Measurements from ENCODE around the gene PTPRO.

DNA sequence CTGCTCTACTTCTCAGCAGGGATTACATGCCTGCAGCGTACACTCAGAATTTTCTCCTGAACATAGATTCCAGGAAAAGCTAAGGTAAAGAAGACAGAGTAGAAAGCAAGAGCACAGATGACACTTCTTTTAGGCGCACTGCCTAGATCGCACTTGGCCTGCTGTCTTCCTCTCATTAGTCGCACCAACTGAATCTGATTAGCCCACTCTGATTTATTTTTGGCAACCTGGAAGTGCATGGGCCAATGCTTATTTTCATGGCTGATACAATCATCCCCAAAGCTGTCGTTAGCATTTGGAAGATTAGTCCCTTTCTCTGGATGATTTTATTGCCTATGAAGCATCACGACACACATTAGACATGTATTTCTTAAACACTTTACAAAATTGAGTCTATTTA, 152.5 kb downstream of the PTPRO start:
- TF ChIP-seq, protein P1, sequence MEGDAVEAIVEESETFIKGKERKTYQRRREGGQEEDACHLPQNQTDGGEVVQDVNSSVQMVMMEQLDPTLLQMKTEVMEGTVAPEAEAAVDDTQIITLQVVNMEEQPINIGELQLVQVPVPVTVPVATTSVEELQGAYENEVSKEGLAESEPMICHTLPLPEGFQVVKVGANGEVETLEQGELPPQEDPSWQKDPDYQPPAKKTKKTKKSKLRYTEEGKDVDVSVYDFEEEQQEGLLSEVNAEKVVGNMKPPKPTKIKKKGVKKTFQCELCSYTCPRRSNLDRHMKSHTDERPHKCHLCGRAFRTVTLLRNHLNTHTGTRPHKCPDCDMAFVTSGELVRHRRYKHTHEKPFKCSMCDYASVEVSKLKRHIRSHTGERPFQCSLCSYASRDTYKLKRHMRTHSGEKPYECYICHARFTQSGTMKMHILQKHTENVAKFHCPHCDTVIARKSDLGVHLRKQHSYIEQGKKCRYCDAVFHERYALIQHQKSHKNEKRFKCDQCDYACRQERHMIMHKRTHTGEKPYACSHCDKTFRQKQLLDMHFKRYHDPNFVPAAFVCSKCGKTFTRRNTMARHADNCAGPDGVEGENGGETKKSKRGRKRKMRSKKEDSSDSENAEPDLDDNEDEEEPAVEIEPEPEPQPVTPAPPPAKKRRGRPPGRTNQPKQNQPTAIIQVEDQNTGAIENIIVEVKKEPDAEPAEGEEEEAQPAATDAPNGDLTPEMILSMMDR (IDR thresholded peaks at IDR 0.05), result no peak
- TF ChIP-seq POLR2A (IDR thresholded peaks at IDR 0.05), result no peak
